ENCODE data around the gene NKX3-2. TPM values are rescaled to one million over a fixed set of nuclear protein-coding genes. Genes with fewer than 3 reads are reported as not detected.
A peak's percentile ranks its signal among the peaks of the same experiment; 100 is the strongest.

NKX3-2 gene
- total and polyA plus RNA-seq, 9 of the 15 experiments (the other 6 are each of a cell fraction or from before 2014, with no cell fraction given): 0.03 to 0.81 (median 0.27) TPM; not detected in 1

DNA sequence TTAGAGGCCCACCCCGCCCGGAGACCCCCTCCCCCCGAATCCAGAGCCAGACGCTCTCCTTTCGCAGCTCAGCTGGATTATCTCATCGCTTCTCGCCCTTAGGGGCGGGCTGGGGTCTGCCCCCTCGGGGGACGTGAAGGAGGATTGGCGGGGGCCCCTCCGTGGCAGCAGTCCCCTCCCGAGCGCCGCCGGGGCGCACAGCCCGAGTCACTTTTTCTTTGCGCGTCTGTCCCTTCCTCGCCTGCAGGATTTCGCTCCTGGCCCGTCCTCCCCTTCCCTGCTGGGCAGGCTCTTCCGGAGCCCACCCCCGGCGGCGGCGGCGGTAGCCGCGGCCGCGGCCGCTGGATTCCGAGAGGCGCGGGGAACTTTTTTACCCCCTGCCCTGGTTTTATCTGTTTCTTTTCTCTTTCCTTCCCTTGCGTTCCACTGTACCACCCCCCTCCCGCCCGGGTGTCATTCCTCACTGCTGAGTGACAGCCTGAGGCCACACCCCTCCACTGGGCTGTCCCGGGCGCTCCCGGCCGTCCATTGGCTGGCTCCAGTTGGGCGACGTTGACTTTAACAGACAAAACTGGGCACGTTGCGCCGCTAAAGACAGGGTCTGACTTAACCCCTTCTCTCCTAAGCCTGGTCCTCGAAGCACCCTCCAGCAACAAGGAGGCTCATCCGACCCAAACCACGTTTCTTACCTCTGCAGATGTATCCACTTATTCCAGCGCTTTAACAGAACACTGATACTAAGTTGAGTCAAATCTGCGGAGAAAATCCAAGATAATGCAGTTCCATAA, 492 bp upstream of the NKX3-2 start (continued):
- TF ChIP-seq, protein P1, sequence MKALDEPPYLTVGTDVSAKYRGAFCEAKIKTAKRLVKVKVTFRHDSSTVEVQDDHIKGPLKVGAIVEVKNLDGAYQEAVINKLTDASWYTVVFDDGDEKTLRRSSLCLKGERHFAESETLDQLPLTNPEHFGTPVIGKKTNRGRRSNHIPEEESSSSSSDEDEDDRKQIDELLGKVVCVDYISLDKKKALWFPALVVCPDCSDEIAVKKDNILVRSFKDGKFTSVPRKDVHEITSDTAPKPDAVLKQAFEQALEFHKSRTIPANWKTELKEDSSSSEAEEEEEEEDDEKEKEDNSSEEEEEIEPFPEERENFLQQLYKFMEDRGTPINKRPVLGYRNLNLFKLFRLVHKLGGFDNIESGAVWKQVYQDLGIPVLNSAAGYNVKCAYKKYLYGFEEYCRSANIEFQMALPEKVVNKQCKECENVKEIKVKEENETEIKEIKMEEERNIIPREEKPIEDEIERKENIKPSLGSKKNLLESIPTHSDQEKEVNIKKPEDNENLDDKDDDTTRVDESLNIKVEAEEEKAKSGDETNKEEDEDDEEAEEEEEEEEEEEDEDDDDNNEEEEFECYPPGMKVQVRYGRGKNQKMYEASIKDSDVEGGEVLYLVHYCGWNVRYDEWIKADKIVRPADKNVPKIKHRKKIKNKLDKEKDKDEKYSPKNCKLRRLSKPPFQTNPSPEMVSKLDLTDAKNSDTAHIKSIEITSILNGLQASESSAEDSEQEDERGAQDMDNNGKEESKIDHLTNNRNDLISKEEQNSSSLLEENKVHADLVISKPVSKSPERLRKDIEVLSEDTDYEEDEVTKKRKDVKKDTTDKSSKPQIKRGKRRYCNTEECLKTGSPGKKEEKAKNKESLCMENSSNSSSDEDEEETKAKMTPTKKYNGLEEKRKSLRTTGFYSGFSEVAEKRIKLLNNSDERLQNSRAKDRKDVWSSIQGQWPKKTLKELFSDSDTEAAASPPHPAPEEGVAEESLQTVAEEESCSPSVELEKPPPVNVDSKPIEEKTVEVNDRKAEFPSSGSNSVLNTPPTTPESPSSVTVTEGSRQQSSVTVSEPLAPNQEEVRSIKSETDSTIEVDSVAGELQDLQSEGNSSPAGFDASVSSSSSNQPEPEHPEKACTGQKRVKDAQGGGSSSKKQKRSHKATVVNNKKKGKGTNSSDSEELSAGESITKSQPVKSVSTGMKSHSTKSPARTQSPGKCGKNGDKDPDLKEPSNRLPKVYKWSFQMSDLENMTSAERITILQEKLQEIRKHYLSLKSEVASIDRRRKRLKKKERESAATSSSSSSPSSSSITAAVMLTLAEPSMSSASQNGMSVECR (CRISPR knock-in tag; IDR thresholded peaks at IDR 0.05): no peak
- TF ChIP-seq ZZZ3 (IDR thresholded peaks at IDR 0.05) (no peak), MEF2A (IDR thresholded peaks at IDR 0.05; ENCODE audit: control insufficient read depth, low read depth, low read length) (no peak), GABPA (tag; conservative IDR thresholded peaks at IDR 0.05; ENCODE audit: low read depth) (0 out of 2 replicates have a peak, but pooled peaks have one; percentile 19), NFE2 (IDR thresholded peaks at IDR 0.05; ENCODE audit: low read depth) (no peak), HDAC2 (IDR thresholded peaks at IDR 0.05) (peak; percentile 63; the same call in 1 of the 2 replicates), HMGN3 (IDR thresholded peaks at IDR 0.05; ENCODE audit: borderline replicate concordance, extremely low read depth, insufficient read length, low read depth, low read length) (peak; percentile 41), POLR2A (conservative IDR thresholded peaks at IDR 0.05) (0 out of 2 replicates have a peak, but pooled peaks have one; percentile 30)
- TF ChIP-seq, protein P2, sequence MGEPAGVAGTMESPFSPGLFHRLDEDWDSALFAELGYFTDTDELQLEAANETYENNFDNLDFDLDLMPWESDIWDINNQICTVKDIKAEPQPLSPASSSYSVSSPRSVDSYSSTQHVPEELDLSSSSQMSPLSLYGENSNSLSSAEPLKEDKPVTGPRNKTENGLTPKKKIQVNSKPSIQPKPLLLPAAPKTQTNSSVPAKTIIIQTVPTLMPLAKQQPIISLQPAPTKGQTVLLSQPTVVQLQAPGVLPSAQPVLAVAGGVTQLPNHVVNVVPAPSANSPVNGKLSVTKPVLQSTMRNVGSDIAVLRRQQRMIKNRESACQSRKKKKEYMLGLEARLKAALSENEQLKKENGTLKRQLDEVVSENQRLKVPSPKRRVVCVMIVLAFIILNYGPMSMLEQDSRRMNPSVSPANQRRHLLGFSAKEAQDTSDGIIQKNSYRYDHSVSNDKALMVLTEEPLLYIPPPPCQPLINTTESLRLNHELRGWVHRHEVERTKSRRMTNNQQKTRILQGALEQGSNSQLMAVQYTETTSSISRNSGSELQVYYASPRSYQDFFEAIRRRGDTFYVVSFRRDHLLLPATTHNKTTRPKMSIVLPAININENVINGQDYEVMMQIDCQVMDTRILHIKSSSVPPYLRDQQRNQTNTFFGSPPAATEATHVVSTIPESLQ (CRISPR knock-in tag; IDR thresholded peaks at IDR 0.05): peak; percentile 62; the same call in 1 of the 2 replicates
- TF ChIP-seq, protein P3, sequence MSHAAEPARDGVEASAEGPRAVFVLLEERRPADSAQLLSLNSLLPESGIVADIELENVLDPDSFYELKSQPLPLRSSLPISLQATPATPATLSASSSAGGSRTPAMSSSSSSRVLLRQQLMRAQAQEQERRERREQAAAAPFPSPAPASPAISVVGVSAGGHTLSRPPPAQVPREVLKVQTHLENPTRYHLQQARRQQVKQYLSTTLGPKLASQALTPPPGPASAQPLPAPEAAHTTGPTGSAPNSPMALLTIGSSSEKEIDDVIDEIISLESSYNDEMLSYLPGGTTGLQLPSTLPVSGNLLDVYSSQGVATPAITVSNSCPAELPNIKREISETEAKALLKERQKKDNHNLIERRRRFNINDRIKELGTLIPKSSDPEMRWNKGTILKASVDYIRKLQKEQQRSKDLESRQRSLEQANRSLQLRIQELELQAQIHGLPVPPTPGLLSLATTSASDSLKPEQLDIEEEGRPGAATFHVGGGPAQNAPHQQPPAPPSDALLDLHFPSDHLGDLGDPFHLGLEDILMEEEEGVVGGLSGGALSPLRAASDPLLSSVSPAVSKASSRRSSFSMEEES (CRISPR knock-in tag; IDR thresholded peaks at IDR 0.05): no peak
- TF ChIP-seq, protein P4, sequence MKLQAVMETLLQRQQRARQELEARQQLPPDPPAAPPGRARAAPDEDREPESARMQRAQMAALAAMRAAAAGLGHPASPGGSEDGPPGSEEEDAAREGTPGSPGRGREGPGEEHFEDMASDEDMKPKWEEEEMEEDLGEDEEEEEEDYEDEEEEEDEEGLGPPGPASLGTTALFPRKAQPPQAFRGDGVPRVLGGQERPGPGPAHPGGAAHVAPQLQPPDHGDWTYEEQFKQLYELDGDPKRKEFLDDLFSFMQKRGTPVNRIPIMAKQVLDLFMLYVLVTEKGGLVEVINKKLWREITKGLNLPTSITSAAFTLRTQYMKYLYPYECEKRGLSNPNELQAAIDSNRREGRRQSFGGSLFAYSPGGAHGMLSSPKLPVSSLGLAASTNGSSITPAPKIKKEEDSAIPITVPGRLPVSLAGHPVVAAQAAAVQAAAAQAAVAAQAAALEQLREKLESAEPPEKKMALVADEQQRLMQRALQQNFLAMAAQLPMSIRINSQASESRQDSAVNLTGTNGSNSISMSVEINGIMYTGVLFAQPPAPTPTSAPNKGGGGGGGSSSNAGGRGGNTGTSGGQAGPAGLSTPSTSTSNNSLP (IDR thresholded peaks at IDR 0.05; ENCODE audit: borderline replicate concordance, low read depth, low read length): no peak
- TF ChIP-seq, protein P5, sequence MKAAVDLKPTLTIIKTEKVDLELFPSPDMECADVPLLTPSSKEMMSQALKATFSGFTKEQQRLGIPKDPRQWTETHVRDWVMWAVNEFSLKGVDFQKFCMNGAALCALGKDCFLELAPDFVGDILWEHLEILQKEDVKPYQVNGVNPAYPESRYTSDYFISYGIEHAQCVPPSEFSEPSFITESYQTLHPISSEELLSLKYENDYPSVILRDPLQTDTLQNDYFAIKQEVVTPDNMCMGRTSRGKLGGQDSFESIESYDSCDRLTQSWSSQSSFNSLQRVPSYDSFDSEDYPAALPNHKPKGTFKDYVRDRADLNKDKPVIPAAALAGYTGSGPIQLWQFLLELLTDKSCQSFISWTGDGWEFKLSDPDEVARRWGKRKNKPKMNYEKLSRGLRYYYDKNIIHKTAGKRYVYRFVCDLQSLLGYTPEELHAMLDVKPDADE (conservative IDR thresholded peaks at IDR 0.05; ENCODE audit: control insufficient read depth, low read depth, low read length): 0 out of 2 replicates have a peak, but pooled peaks have one; percentile 27
